Keratinocyte (primary cell): ENCODE measurements around the gene MED8. TPM values are rescaled to one million over a fixed set of nuclear protein-coding genes. Genes with fewer than 3 reads are reported as not detected.

Experiments used
- DNase-seq: peaks from one replicate; pipeline ENCODE4 v3.0.0-alpha.2; 2011; ENCODE audit warnings: low read depth, missing footprints, low spot score
- FAIRE-seq: peaks from 2 replicates; lab custom pipeline; 2011; peaks lifted over from hg19 to GRCh38; lab: Jason Lieb, UNC
- H2AFZ ChIP-seq: 2 replicates; pipeline ENCODE4 v1.6.0; 2012; ENCODE audit warnings: low read length, control low read depth, inconsistent platforms; ENCODE audit not compliant: control insufficient read depth
- H3K27ac ChIP-seq: 2 replicates; pipeline ENCODE4 v1.5.1; 2011; ENCODE audit warnings: low read length; ENCODE audit not compliant: control insufficient read depth, insufficient read depth
- H3K27me3 ChIP-seq: 3 replicates; pipeline ENCODE4 v1.6.0; 2011; ENCODE audit warnings: low read length; ENCODE audit not compliant: control insufficient read depth, insufficient read depth; ENCODE audit errors: extremely low read depth
- H3K36me3 ChIP-seq, 2 experiments: 2 replicates in 1 of 2; 3 replicates in 1 of 2; pipeline ENCODE4 v1.5.1; 2011; ENCODE audit warnings: low read length in 2 of 2, mild to moderate bottlenecking in 1 of 2; ENCODE audit not compliant: control insufficient read depth in 2 of 2, insufficient read depth in 2 of 2; ENCODE audit errors: extremely low read depth in 1 of 2
- H3K4me1 ChIP-seq: 3 replicates; pipeline ENCODE4 v1.5.1; 2011; ENCODE audit warnings: low read length; ENCODE audit not compliant: control insufficient read depth, insufficient read depth; ENCODE audit errors: extremely low read depth
- H3K4me2 ChIP-seq: 3 replicates; pipeline ENCODE4 v1.6.0; 2011; ENCODE audit warnings: low read depth, low read length; ENCODE audit not compliant: control insufficient read depth, insufficient read depth; ENCODE audit errors: extremely low read depth
- H3K4me3 ChIP-seq, 3 experiments: fragments of 200-600 bp in 1 of 3; sonication (generic) in 1 of 3; 2 replicates in 2 of 3; 3 replicates in 1 of 3; pipeline ENCODE4 v1.5.1; 2011 to 2016; ENCODE audit warnings: low read length in 3 of 3, mild to moderate bottlenecking in 3 of 3, control low read depth in 2 of 3, inconsistent platforms in 1 of 3, low read depth in 1 of 3, mixed read lengths in 1 of 3, mixed run types in 1 of 3, moderate library complexity in 1 of 3; ENCODE audit not compliant: control insufficient read depth in 2 of 3, insufficient read depth in 2 of 3; ENCODE audit errors: extremely low read depth in 1 of 3
- H3K79me2 ChIP-seq: 2 replicates; pipeline ENCODE4 v1.6.0; 2012; ENCODE audit warnings: low read length; ENCODE audit not compliant: control insufficient read depth, insufficient read depth
- H3K9ac ChIP-seq: 3 replicates; pipeline ENCODE4 v1.6.0; 2011; ENCODE audit warnings: low read length; ENCODE audit not compliant: control insufficient read depth, insufficient read depth; ENCODE audit errors: extremely low read depth
- H3K9me1 ChIP-seq: 3 replicates; pipeline ENCODE4 v1.6.0; 2011; ENCODE audit warnings: low read length; ENCODE audit not compliant: control insufficient read depth, insufficient read depth; ENCODE audit errors: extremely low read depth
- H3K9me3 ChIP-seq: 2 replicates; pipeline ENCODE4 v1.5.1; 2012; ENCODE audit warnings: low read depth, low read length; ENCODE audit not compliant: control insufficient read depth
- H4K20me1 ChIP-seq: 3 replicates; pipeline ENCODE4 v1.6.0; 2011; ENCODE audit warnings: low read length; ENCODE audit not compliant: control insufficient read depth, insufficient read depth; ENCODE audit errors: extremely low read depth
- CTCF ChIP-seq, 3 experiments: IDR thresholded peaks in 1 of 3; conservative IDR thresholded peaks in 1 of 3; optimal IDR thresholded peaks in 1 of 3; 2 replicates in 2 of 3; 3 replicates in 1 of 3; pipeline versions ENCODE3 to v1.5.1; 2011; ENCODE audit warnings: low read length in 3 of 3, mild to moderate bottlenecking in 3 of 3, moderate library complexity in 2 of 3, control low read depth in 1 of 3, inconsistent platforms in 1 of 3; ENCODE audit not compliant: insufficient read depth in 2 of 3; ENCODE audit errors: extremely low read depth in 1 of 3
- EZH2 ChIP-seq: IDR thresholded peaks from one replicate; pipeline ENCODE4 v1.6.1; 2012; ENCODE audit warnings: inconsistent platforms, mild to moderate bottlenecking, low read length, moderate library complexity
- dilution Hi-C: fragments of 300-500 bp; cut with MboI; formaldehyde crosslinking; loops from one replicate; pipeline ENCODE4 v1.7.0; 2020; ENCODE audit warnings: low sequenced_read_pairs; ENCODE audit not compliant: extremely low pct_ligation_motif_present
- polyA plus RNA-seq, 5 experiments: library from polyadenylated mRNA; depleted of rRNA in 3 of 5; stranded (reverse) in 3 of 5; stranded (forward) in 1 of 5; unstranded in 1 of 5; fragments of >200 nt; gene quantifications; 1 replicate in 1 of 5; 2 replicates in 3 of 5; 3 replicates in 1 of 5; pipeline versions ENCODE4 v1.2.1 to v1.2.3, GENCODE V29; 2011 to 2012; ENCODE audit warnings: missing spikeins in 2 of 5, low read depth in 1 of 5, low replicate concordance in 1 of 5

MED8 gene
- polyA plus RNA-seq, 1 donor (not counting 4 experiments of a cell fraction or from before 2014, with no cell fraction given), result 14.3 TPM

- Histone ChIP-seq H3K9ac (no peak within 1 kb of the TSS), H3K9me3 (no peaks in the 10 kb centered on the region), H3K36me3 (no peaks in the 10 kb centered on the region), H3K9me1 (no peaks in the 10 kb centered on the region), H3K27me3 (peaks cover 10% of the 10 kb centered on the region), H3K4me2 (no peak within 1 kb of the TSS), H2AFZ (no peak within 1 kb of the TSS), H3K4me1 (no peaks in the 10 kb centered on the region), H4K20me1 (no peaks in the 10 kb centered on the region), H3K79me2 (no peaks in the 10 kb centered on the region), H3K4me3 (no peak within 1 kb of the TSS), H3K27ac (no peak within 1 kb of the TSS)
- dilution Hi-C loops, result no loop called here
- TF ChIP-seq EZH2 (no peak), CTCF (optimal IDR thresholded peaks at IDR 0.05 in 1 of 3, IDR thresholded peaks at IDR 0.05 in 1 of 3, conservative IDR thresholded peaks at IDR 0.05 in 1 of 3; ENCODE audit: extremely low read depth in 1 of 3, insufficient read depth in 2 of 3, low read length in 3 of 3) (no peak)
- no peak for FAIRE-seq
- no peak for DNase-seq
Measured at GRCh38 chr1:43337588-43337987, 52.0 kb downstream of the MED8 start, which contains the start of gene MPL. MPL (plus strand) TSS chr1:43337818; CDS start chr1:43337849, 31 bp downstream.

GRCh38 chr1:43334453-43335205 is 55.0 kb downstream of the MED8 start:
- FAIRE-seq, result no peak
- dilution Hi-C loops, result no loop called here
- no peak for TF ChIP-seq CTCF (optimal IDR thresholded peaks at IDR 0.05 in 1 of 3, IDR thresholded peaks at IDR 0.05 in 1 of 3, conservative IDR thresholded peaks at IDR 0.05 in 1 of 3; ENCODE audit: extremely low read depth in 1 of 3, insufficient read depth in 2 of 3, low read length in 3 of 3)
- TF ChIP-seq EZH2, result no peak

More at GRCh38 chr1:43334453-43335205, 55.0 kb downstream of the MED8 start:
- Histone ChIP-seq H4K20me1 (no peaks in the 10 kb centered on the region), H3K27me3 (peaks cover 6% of the 10 kb centered on the region), H3K9me3 (no peaks in the 10 kb centered on the region), H3K4me3 (no peak overlapping the region), H3K9ac (no peak overlapping the region), H3K79me2 (no peaks in the 10 kb centered on the region), H3K27ac (no peak overlapping the region), H3K4me2 (no peak overlapping the region), H2AFZ (no peak overlapping the region), H3K4me1 (peaks cover 9% of the 10 kb centered on the region), H3K9me1 (no peaks in the 10 kb centered on the region), H3K36me3 (no peaks in the 10 kb centered on the region)
- no peak for DNase-seq

Other genes with a start within 250 kb of the MED8 start
- 53.2 to 140 TPM (median 122 TPM) in 3 replicates for gene EBNA1BP2, start 217.5 kb downstream of the MED8 start, polyA plus RNA-seq
- gene CFAP57, start 217.5 kb downstream of the MED8 start, polyA plus RNA-seq, result 0.24 to 0.39 TPM (median 0.32 TPM) in 3 replicates
- gene TMEM125, start 119.8 kb downstream of the MED8 start, polyA plus RNA-seq, result 0.92 to 2.4 TPM (median 1.0 TPM) in 3 replicates
- 4.6 to 6.4 TPM (median 5.6 TPM) in 3 replicates for gene C1orf210, start 104.2 kb downstream of the MED8 start, polyA plus RNA-seq
- gene TIE1, start 88.8 kb downstream of the MED8 start, polyA plus RNA-seq, result 0.03 TPM in 1 of 3 replicates, not detected in the others
- 0.07 TPM in 1 of 3 replicates, not detected in the others for gene MPL, start 52.0 kb downstream of the MED8 start, polyA plus RNA-seq
- 13.6 to 102 TPM (median 84.2 TPM) in 3 replicates for gene CDC20, start 30.8 kb downstream of the MED8 start, polyA plus RNA-seq
- 277 to 331 TPM (median 283 TPM) in 3 replicates for gene ELOVL1, start 21.8 kb downstream of the MED8 start, polyA plus RNA-seq
- 5.9 to 6.7 TPM (median 6.1 TPM) in 3 replicates for gene SZT2, start 99 bp upstream of the MED8 start, polyA plus RNA-seq
- 26.4 to 39.6 TPM (median 26.9 TPM) in 3 replicates for gene HYI, start 64.1 kb upstream of the MED8 start, polyA plus RNA-seq
- 161 to 204 TPM (median 198 TPM) in 3 replicates for gene PTPRF, start 141.1 kb upstream of the MED8 start, polyA plus RNA-seq